T-helper 2 cell treated with Interferon-gamma antibody and Interleukin-4, amounts not matched to agents 5 μg/mL and 100 μg/mL, for 36 hours (primary cell): ENCODE data around the gene TNFAIP2.
"Not testable (repeated sequence)": the region's sequence is repeated elsewhere in the genome, so short reads cannot be mapped to it uniquely, and the experiment has no call there.

ENCODE experiments used
- DNase-seq: peaks from one replicate; pipeline ENCODE4 v3.0.0; 2021; ENCODE audit warnings: low spot score
- H3K27ac Mint-ChIP-seq: one replicate; pipeline ENCODE4 v1.8.0; 2021; ENCODE audit warnings: mild to moderate bottlenecking, mixed read lengths
- H3K27me3 Mint-ChIP-seq: one replicate; pipeline ENCODE4 v1.8.0; 2021; ENCODE audit warnings: low read depth, mixed read lengths
- H3K36me3 Mint-ChIP-seq: one replicate; pipeline ENCODE4 v1.8.0; 2021; ENCODE audit warnings: low read depth, mixed read lengths
- H3K4me1 Mint-ChIP-seq: one replicate; pipeline ENCODE4 v1.8.0; 2021; ENCODE audit warnings: low read depth, mixed read lengths
- H3K4me3 Mint-ChIP-seq: one replicate; pipeline ENCODE4 v1.8.0; 2022; ENCODE audit warnings: mild to moderate bottlenecking, moderate library complexity, mixed read lengths
- H3K9me3 Mint-ChIP-seq: one replicate; pipeline ENCODE4 v1.8.0; 2021; ENCODE audit warnings: mixed read lengths

TNFAIP2 gene

GRCh38 chr14:103165323-103165722, 42.1 kb downstream of the TNFAIP2 start:
- no peak for DNase-seq
- peaks cover 1% of the 10 kb centered on the region for H3K9me3 Mint-ChIP-seq
- no peaks in the 10 kb centered on the region for H3K36me3 Mint-ChIP-seq
- H3K27me3 Mint-ChIP-seq = peaks cover 2% of the 10 kb centered on the region
- no peak overlapping the region for H3K27ac Mint-ChIP-seq
- no peaks in the 10 kb centered on the region for H3K4me1 Mint-ChIP-seq
- H3K4me3 Mint-ChIP-seq = no peak overlapping the region

- H3K9me3 Mint-ChIP-seq = peaks cover 26% of the 10 kb centered on the region
- no peaks in the 10 kb centered on the region for H3K4me1 Mint-ChIP-seq
- no peak overlapping the region for H3K27ac Mint-ChIP-seq
- no peaks in the 10 kb centered on the region for H3K36me3 Mint-ChIP-seq
- DNase-seq = no peak
- H3K27me3 Mint-ChIP-seq = peaks cover 4% of the 10 kb centered on the region
- H3K4me3 Mint-ChIP-seq = no peak overlapping the region
Observed at GRCh38 chr14:103169954-103170353, 46.7 kb downstream of the TNFAIP2 start.

GRCh38 chr14:103171206-103171605, 47.9 kb downstream of the TNFAIP2 start:
- H3K9me3 Mint-ChIP-seq = peaks cover 26% of the 10 kb centered on the region
- H3K27me3 Mint-ChIP-seq, H3K27ac Mint-ChIP-seq, H3K4me3 Mint-ChIP-seq, DNase-seq, H3K4me1 Mint-ChIP-seq, H3K36me3 Mint-ChIP-seq: not testable (repeated sequence)

- no peaks in the 10 kb centered on the region for H3K36me3 Mint-ChIP-seq
- no peaks in the 10 kb centered on the region for H3K4me1 Mint-ChIP-seq
- H3K9me3 Mint-ChIP-seq = peaks cover 26% of the 10 kb centered on the region
- H3K27ac Mint-ChIP-seq = no peak overlapping the region
- peaks cover 4% of the 10 kb centered on the region for H3K27me3 Mint-ChIP-seq
- DNase-seq = no peak
- H3K4me3 Mint-ChIP-seq = no peak overlapping the region
Observed at GRCh38 chr14:103172921-103173320, 49.7 kb downstream of the TNFAIP2 start.

GRCh38 chr14:103173887-103174286, 50.6 kb downstream of the TNFAIP2 start:
- not testable (repeated sequence) for H3K4me3 Mint-ChIP-seq, DNase-seq, H3K27me3 Mint-ChIP-seq, H3K36me3 Mint-ChIP-seq, H3K27ac Mint-ChIP-seq, H3K4me1 Mint-ChIP-seq
- H3K9me3 Mint-ChIP-seq = peaks cover 26% of the 10 kb centered on the region

- not testable (repeated sequence) for H3K4me1 Mint-ChIP-seq, H3K4me3 Mint-ChIP-seq, H3K27ac Mint-ChIP-seq, H3K36me3 Mint-ChIP-seq, DNase-seq, H3K27me3 Mint-ChIP-seq
- peaks cover 19% of the 10 kb centered on the region for H3K9me3 Mint-ChIP-seq
Observed at GRCh38 chr14:103176176-103176575, 52.9 kb downstream of the TNFAIP2 start.

GRCh38 chr14:103177376-103177775, 54.1 kb downstream of the TNFAIP2 start:
- no peaks in the 10 kb centered on the region for H3K4me1 Mint-ChIP-seq
- H3K27ac Mint-ChIP-seq = no peak overlapping the region

GRCh38 chr14:103178521-103178920, 55.3 kb downstream of the TNFAIP2 start:
- Mint-ChIP-seq H3K36me3 (no peaks in the 10 kb centered on the region), H3K27me3 (peaks cover 8% of the 10 kb centered on the region), H3K4me1 (no peaks in the 10 kb centered on the region), H3K27ac (no peak overlapping the region), H3K9me3 (peaks cover 5% of the 10 kb centered on the region), H3K4me3 (no peak overlapping the region)
- no peak for DNase-seq

More at GRCh38 chr14:103177376-103177775, 54.1 kb downstream of the TNFAIP2 start:
- Mint-ChIP-seq H3K9me3 (peaks cover 16% of the 10 kb centered on the region), H3K36me3 (no peaks in the 10 kb centered on the region), H3K27me3 (peaks cover 5% of the 10 kb centered on the region), H3K4me3 (no peak overlapping the region)
- DNase-seq = no peak

GRCh38 chr14:103179094-103179493, 55.8 kb downstream of the TNFAIP2 start:
- no peak overlapping the region for H3K27ac Mint-ChIP-seq
- H3K4me1 Mint-ChIP-seq = no peaks in the 10 kb centered on the region
- peaks cover 8% of the 10 kb centered on the region for H3K27me3 Mint-ChIP-seq
- no peaks in the 10 kb centered on the region for H3K36me3 Mint-ChIP-seq
- no peak overlapping the region for H3K4me3 Mint-ChIP-seq
- no peak for DNase-seq
- peaks cover 4% of the 10 kb centered on the region for H3K9me3 Mint-ChIP-seq

- no peaks in the 10 kb centered on the region for H3K36me3 Mint-ChIP-seq
- no peak overlapping the region for H3K4me3 Mint-ChIP-seq
- H3K27me3 Mint-ChIP-seq = peaks cover 10% of the 10 kb centered on the region
- H3K4me1 Mint-ChIP-seq = no peaks in the 10 kb centered on the region
- no peak overlapping the region for H3K27ac Mint-ChIP-seq
- no peaks in the 10 kb centered on the region for H3K9me3 Mint-ChIP-seq
- DNase-seq = no peak
Observed at GRCh38 chr14:103180331-103180730, 57.1 kb downstream of the TNFAIP2 start.

- Mint-ChIP-seq H3K36me3 (no peaks in the 10 kb centered on the region), H3K4me3 (no peak overlapping the region), H3K9me3 (no peaks in the 10 kb centered on the region), H3K27me3 (peaks cover 38% of the 10 kb centered on the region), H3K27ac (no peak overlapping the region), H3K4me1 (no peaks in the 10 kb centered on the region)
- DNase-seq = no peak
Observed at GRCh38 chr14:103184046-103184445, 60.8 kb downstream of the TNFAIP2 start.

- H3K27ac Mint-ChIP-seq = no peak overlapping the region
- H3K27me3 Mint-ChIP-seq = peaks cover 44% of the 10 kb centered on the region
- no peak for DNase-seq
- no peak overlapping the region for H3K4me3 Mint-ChIP-seq
- no peaks in the 10 kb centered on the region for H3K4me1 Mint-ChIP-seq
- H3K36me3 Mint-ChIP-seq = no peaks in the 10 kb centered on the region
- no peaks in the 10 kb centered on the region for H3K9me3 Mint-ChIP-seq
Observed at GRCh38 chr14:103185051-103186029, 62.1 kb downstream of the TNFAIP2 start.

GRCh38 chr14:103186241-103186822, 63.1 kb downstream of the TNFAIP2 start:
- Mint-ChIP-seq H3K36me3 (no peaks in the 10 kb centered on the region), H3K4me3 (no peak overlapping the region), H3K9me3 (no peaks in the 10 kb centered on the region), H3K27me3 (peaks cover 54% of the 10 kb centered on the region), H3K27ac (no peak overlapping the region), H3K4me1 (no peaks in the 10 kb centered on the region)
- no peak for DNase-seq
